Endodermal cell (in vitro differentiated cells): Measurements from ENCODE around the gene TAF6. TPM values are rescaled to one million over a fixed set of nuclear protein-coding genes. Genes with fewer than 3 reads are reported as not detected.
A peak's percentile ranks its signal among the peaks of the same experiment; 100 is the strongest.

Experiments used
- DNase-seq: peaks from one replicate; pipeline ENCODE4 v3.0.0-alpha.2; 2017
- H3K27ac ChIP-seq: 2 replicates; pipeline ENCODE4 v1.5.1; 2013; ENCODE audit warnings: mild to moderate bottlenecking, low read depth, low read length, moderate library complexity
- H3K27me3 ChIP-seq: 2 replicates; pipeline ENCODE4 v1.6.1; 2013; ENCODE audit warnings: mild to moderate bottlenecking, low read length, moderate library complexity; ENCODE audit not compliant: insufficient read depth, control insufficient read depth, poor library complexity, severe bottlenecking
- H3K36me3 ChIP-seq: 2 replicates; pipeline ENCODE4 v1.7.0; 2013; ENCODE audit warnings: mild to moderate bottlenecking, low read length, moderate library complexity; ENCODE audit not compliant: control insufficient read depth, insufficient read depth
- H3K4me1 ChIP-seq: one replicate; pipeline ENCODE4 v1.7.0; 2013; ENCODE audit warnings: low read length; ENCODE audit not compliant: control insufficient read depth, insufficient read depth
- H3K4me3 ChIP-seq: 2 replicates; pipeline ENCODE4 v1.5.1; 2013; ENCODE audit warnings: mild to moderate bottlenecking, low read length, moderate library complexity
- H3K9ac ChIP-seq: 2 replicates; pipeline ENCODE4 v1.6.1; 2013; ENCODE audit warnings: mild to moderate bottlenecking, low read length, moderate library complexity; ENCODE audit not compliant: poor library complexity, severe bottlenecking; ENCODE audit errors: extremely low read depth
- H3K9me3 ChIP-seq: 2 replicates; pipeline ENCODE4 v1.6.1; 2013; ENCODE audit warnings: mild to moderate bottlenecking, low read length, moderate library complexity; ENCODE audit not compliant: control insufficient read depth
- H3K27ac Mint-ChIP-seq: 2 replicates; pipeline ENCODE4 v1.8.0; 2020; ENCODE audit warnings: mixed read lengths
- H3K27me3 Mint-ChIP-seq: 2 replicates; pipeline ENCODE4 v1.8.0; 2021; ENCODE audit warnings: mild to moderate bottlenecking, mixed read lengths; ENCODE audit not compliant: insufficient read depth
- H3K36me3 Mint-ChIP-seq: 2 replicates; pipeline ENCODE4 v1.8.0; 2020; ENCODE audit warnings: low read depth, mixed read lengths
- H3K4me1 Mint-ChIP-seq: 2 replicates; pipeline ENCODE4 v1.8.0; 2020; ENCODE audit warnings: mixed read lengths
- H3K4me3 Mint-ChIP-seq: 2 replicates; pipeline ENCODE4 v1.8.0; 2020; ENCODE audit warnings: mild to moderate bottlenecking, moderate library complexity, mixed read lengths
- H3K9me3 Mint-ChIP-seq: 2 replicates; pipeline ENCODE4 v1.8.0; 2020; ENCODE audit warnings: mild to moderate bottlenecking, mixed read lengths
- CTCF ChIP-seq: fragments of 200-600 bp; sonication (generic); conservative IDR thresholded peaks from 2 replicates; pipeline ENCODE4 v1.5.0; 2021; ENCODE audit warnings: antibody characterized with exemption, mild to moderate bottlenecking
- WGBS, 2 experiments: methylation state at CpG; one replicate each; pipeline versions ENCODE4 v1.1.5 to v1.1.7; 2013; ENCODE audit warnings: missing lambda C conversion rate in 2 of 2, mixed read lengths in 1 of 2; ENCODE audit not compliant: insufficient coverage in 1 of 2, insufficient read length in 1 of 2; 5-methylcytosine and 5-hydroxymethylcytosine counted together
- total RNA-seq, 2 donors: library from RNA; stranded (reverse); fragmentation: NEBNext Ultra II Directional in 1 of 2; extraction: Animal tissue kit (Norgen Biotek cat#: 25700) in 1 of 2; gene quantifications; 2 replicates in 1 of 2; 3 replicates in 1 of 2; pipeline ENCODE4 v1.2.1, GENCODE V29; 2021

TAF6 gene
- total RNA-seq, 2 donors from 2014 or later = 83.1 to 113 TPM

DNA sequence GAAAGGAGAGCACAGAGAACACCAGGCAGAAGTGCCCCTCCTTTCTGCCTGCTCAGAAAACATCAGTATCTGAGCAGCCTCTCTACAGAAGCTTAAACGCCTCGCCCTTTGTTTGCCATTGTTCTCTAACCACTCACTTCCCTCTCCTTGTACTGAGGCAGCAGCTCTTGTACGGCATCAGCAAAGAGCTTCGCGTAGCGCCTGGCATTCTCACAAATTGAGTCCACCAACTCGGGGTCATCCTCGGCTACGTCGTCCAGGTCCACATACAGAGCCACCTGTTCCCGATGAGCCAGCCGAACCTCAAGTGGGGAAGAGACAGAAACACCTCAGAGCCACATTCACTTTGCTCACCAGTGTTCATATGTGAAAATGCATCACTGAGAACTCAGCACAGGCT, 19.7 kb downstream of the TAF6 start:
- Mint-ChIP-seq H3K9me3 (no peaks in the 10 kb centered on the region), H3K36me3 (peaks cover 70% of the 10 kb centered on the region), H3K4me1 (peaks cover 17% of the 10 kb centered on the region), H3K27me3 (no peaks in the 10 kb centered on the region), H3K27ac (peak overlapping the region; percentile 97), H3K4me3 (peak overlapping the region; percentile 89)
- H3K9me3 ChIP-seq = no peaks in the 10 kb centered on the region
- 90 to 91% methylated on average over 7 to 12 of the region's 12 CpGs for WGBS, 2 experiments
- peak overlapping the region; percentile 92 for H3K4me3 ChIP-seq
- no peak for TF ChIP-seq CTCF
- peaks cover 59% of the 10 kb centered on the region for H3K36me3 ChIP-seq
- DNase-seq = no peak
- H3K27ac ChIP-seq = peak overlapping the region; percentile 26
- peak overlapping the region; percentile 100 for H3K9ac ChIP-seq
- no peaks in the 10 kb centered on the region for H3K27me3 ChIP-seq
- H3K4me1 ChIP-seq = peaks cover 6% of the 10 kb centered on the region

- Mint-ChIP-seq H3K27ac (peak overlapping the region; percentile 97), H3K9me3 (no peaks in the 10 kb centered on the region), H3K4me1 (peaks cover 17% of the 10 kb centered on the region), H3K4me3 (peak overlapping the region; percentile 89), H3K36me3 (peaks cover 72% of the 10 kb centered on the region), H3K27me3 (no peaks in the 10 kb centered on the region)
- Histone ChIP-seq H3K9ac (peak overlapping the region; percentile 100), H3K4me1 (peaks cover 6% of the 10 kb centered on the region), H3K27me3 (no peaks in the 10 kb centered on the region), H3K36me3 (peaks cover 62% of the 10 kb centered on the region), H3K9me3 (no peaks in the 10 kb centered on the region), H3K4me3 (peak overlapping the region; percentile 92), H3K27ac (no peak overlapping the region)
- no peak for TF ChIP-seq CTCF
- WGBS, 2 experiments = 94 to 98% methylated on average over 8 to 10 of the region's 10 CpGs
- DNase-seq = no peak
Observed at GRCh38 chr7:100098913-100099312, 20.2 kb downstream of the TAF6 start.

GRCh38 chr7:100095704-100096103, 23.5 kb downstream of the TAF6 start:
- no peak overlapping the region for H3K4me3 Mint-ChIP-seq
- no peak for DNase-seq

More at GRCh38 chr7:100095704-100096103, 23.5 kb downstream of the TAF6 start:
- Histone ChIP-seq H3K9me3 (no peaks in the 10 kb centered on the region), H3K4me3 (no peak overlapping the region), H3K27me3 (no peaks in the 10 kb centered on the region), H3K4me1 (peaks cover 6% of the 10 kb centered on the region), H3K27ac (no peak overlapping the region), H3K9ac (no peak overlapping the region), H3K36me3 (peaks cover 94% of the 10 kb centered on the region)
- Mint-ChIP-seq H3K27ac (peak overlapping the region; percentile 75), H3K36me3 (peaks cover 93% of the 10 kb centered on the region), H3K27me3 (no peaks in the 10 kb centered on the region), H3K4me1 (peaks cover 17% of the 10 kb centered on the region), H3K9me3 (no peaks in the 10 kb centered on the region)
- TF ChIP-seq CTCF = no peak
- 96 to 100% methylated on average over 10 to 17 of the region's 17 CpGs for WGBS, 2 experiments
